Measurements from ENCODE around the gene NR2F2. TPM values are rescaled to one million over a fixed set of nuclear protein-coding genes. Genes with fewer than 3 reads are reported as not detected.

NR2F2 gene
- total and polyA plus RNA-seq, 2 of the 13 experiments (the other 11 are each of a cell fraction or from before 2014, with no cell fraction given) = 3.5 to 4.7 TPM

DNA sequence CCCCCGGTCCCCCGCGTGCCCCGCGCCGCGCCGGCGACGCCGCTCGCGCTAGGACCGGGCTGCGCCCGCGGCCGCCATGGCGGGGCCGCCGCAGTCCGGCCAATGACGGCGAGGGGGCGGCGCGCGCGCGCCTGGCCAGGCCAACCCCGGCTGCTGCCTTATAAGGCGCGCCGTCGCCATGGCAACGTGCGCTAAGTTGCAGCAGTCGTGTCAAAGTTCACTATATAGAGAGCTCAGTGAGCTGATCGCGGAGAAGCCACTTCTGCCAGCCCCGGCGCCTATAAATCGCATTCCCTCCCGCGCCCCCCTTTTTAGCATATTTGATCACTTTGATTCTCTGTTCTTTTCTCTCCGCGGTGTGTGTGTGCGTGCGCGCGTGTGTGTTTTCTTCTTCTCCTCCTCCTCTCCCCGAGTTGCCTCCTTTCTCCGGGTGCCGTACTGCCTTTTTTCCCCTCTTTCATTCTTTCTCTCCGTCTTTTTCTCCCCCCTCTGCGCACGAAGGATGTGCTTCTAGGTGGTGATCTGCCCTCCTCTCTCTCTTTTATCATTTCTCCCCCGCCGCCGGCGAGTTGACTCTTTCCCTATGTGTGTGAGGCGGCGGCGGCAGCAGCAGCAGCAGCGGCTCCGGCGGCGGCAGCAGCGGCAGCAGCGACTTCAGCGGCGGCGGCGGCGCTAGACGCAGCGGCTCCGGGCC is at the start of gene NR2F2 (continued):
- TF ChIP-seq, protein P1, sequence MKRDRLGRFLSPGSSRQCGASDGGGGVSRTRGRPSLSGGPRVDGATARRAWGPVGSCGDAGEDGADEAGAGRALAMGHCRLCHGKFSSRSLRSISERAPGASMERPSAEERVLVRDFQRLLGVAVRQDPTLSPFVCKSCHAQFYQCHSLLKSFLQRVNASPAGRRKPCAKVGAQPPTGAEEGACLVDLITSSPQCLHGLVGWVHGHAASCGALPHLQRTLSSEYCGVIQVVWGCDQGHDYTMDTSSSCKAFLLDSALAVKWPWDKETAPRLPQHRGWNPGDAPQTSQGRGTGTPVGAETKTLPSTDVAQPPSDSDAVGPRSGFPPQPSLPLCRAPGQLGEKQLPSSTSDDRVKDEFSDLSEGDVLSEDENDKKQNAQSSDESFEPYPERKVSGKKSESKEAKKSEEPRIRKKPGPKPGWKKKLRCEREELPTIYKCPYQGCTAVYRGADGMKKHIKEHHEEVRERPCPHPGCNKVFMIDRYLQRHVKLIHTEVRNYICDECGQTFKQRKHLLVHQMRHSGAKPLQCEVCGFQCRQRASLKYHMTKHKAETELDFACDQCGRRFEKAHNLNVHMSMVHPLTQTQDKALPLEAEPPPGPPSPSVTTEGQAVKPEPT (CRISPR knock-in tag; IDR thresholded peaks at IDR 0.05; ENCODE audit: low read depth) = no peak
- TF ChIP-seq, protein P2, sequence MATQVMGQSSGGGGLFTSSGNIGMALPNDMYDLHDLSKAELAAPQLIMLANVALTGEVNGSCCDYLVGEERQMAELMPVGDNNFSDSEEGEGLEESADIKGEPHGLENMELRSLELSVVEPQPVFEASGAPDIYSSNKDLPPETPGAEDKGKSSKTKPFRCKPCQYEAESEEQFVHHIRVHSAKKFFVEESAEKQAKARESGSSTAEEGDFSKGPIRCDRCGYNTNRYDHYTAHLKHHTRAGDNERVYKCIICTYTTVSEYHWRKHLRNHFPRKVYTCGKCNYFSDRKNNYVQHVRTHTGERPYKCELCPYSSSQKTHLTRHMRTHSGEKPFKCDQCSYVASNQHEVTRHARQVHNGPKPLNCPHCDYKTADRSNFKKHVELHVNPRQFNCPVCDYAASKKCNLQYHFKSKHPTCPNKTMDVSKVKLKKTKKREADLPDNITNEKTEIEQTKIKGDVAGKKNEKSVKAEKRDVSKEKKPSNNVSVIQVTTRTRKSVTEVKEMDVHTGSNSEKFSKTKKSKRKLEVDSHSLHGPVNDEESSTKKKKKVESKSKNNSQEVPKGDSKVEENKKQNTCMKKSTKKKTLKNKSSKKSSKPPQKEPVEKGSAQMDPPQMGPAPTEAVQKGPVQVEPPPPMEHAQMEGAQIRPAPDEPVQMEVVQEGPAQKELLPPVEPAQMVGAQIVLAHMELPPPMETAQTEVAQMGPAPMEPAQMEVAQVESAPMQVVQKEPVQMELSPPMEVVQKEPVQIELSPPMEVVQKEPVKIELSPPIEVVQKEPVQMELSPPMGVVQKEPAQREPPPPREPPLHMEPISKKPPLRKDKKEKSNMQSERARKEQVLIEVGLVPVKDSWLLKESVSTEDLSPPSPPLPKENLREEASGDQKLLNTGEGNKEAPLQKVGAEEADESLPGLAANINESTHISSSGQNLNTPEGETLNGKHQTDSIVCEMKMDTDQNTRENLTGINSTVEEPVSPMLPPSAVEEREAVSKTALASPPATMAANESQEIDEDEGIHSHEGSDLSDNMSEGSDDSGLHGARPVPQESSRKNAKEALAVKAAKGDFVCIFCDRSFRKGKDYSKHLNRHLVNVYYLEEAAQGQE (IDR thresholded peaks at IDR 0.05; ENCODE audit: borderline replicate concordance in 1 of 2, low read depth in 1 of 2, low read length in 2 of 2) = peak in 1 of 2 experiments; percentile 57; a peak in 1 of 4 replicates
- TF ChIP-seq MYNN (CRISPR knock-in tag; IDR thresholded peaks at IDR 0.05; ENCODE audit: low read depth) (no peak), YEATS2 (CRISPR knock-in tag; IDR thresholded peaks at IDR 0.05; ENCODE audit: borderline replicate concordance) (no peak), ZMAT3 (CRISPR knock-in tag; conservative IDR thresholded peaks at IDR 0.05) (0 out of 2 replicates have a peak, but pooled peaks have one; percentile 42), SAP130 (CRISPR knock-in tag; IDR thresholded peaks at IDR 0.05; ENCODE audit: low read depth) (peak; percentile 73), FOXM1 (CRISPR knock-in tag; IDR thresholded peaks at IDR 0.05) (no peak), KDM1A (CRISPR knock-in tag; IDR thresholded peaks at IDR 0.05) (no peak), RBAK (CRISPR knock-in tag; IDR thresholded peaks at IDR 0.05) (no peak), SMARCE1 (IDR thresholded peaks at IDR 0.05; ENCODE audit: borderline replicate concordance) (no peak), SMARCC2 (IDR thresholded peaks at IDR 0.05) (no peak)
- TF ChIP-seq, protein P3, sequence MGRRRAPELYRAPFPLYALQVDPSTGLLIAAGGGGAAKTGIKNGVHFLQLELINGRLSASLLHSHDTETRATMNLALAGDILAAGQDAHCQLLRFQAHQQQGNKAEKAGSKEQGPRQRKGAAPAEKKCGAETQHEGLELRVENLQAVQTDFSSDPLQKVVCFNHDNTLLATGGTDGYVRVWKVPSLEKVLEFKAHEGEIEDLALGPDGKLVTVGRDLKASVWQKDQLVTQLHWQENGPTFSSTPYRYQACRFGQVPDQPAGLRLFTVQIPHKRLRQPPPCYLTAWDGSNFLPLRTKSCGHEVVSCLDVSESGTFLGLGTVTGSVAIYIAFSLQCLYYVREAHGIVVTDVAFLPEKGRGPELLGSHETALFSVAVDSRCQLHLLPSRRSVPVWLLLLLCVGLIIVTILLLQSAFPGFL (CRISPR knock-in tag; IDR thresholded peaks at IDR 0.05) = no peak
- TF ChIP-seq, protein P4, sequence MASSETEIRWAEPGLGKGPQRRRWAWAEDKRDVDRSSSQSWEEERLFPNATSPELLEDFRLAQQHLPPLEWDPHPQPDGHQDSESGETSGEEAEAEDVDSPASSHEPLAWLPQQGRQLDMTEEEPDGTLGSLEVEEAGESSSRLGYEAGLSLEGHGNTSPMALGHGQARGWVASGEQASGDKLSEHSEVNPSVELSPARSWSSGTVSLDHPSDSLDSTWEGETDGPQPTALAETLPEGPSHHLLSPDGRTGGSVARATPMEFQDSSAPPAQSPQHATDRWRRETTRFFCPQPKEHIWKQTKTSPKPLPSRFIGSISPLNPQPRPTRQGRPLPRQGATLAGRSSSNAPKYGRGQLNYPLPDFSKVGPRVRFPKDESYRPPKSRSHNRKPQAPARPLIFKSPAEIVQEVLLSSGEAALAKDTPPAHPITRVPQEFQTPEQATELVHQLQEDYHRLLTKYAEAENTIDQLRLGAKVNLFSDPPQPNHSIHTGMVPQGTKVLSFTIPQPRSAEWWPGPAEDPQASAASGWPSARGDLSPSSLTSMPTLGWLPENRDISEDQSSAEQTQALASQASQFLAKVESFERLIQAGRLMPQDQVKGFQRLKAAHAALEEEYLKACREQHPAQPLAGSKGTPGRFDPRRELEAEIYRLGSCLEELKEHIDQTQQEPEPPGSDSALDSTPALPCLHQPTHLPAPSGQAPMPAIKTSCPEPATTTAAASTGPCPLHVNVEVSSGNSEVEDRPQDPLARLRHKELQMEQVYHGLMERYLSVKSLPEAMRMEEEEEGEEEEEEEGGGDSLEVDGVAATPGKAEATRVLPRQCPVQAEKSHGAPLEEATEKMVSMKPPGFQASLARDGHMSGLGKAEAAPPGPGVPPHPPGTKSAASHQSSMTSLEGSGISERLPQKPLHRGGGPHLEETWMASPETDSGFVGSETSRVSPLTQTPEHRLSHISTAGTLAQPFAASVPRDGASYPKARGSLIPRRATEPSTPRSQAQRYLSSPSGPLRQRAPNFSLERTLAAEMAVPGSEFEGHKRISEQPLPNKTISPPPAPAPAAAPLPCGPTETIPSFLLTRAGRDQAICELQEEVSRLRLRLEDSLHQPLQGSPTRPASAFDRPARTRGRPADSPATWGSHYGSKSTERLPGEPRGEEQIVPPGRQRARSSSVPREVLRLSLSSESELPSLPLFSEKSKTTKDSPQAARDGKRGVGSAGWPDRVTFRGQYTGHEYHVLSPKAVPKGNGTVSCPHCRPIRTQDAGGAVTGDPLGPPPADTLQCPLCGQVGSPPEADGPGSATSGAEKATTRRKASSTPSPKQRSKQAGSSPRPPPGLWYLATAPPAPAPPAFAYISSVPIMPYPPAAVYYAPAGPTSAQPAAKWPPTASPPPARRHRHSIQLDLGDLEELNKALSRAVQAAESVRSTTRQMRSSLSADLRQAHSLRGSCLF (CRISPR knock-in tag; IDR thresholded peaks at IDR 0.05; ENCODE audit: borderline replicate concordance) = no peak
- TF ChIP-seq, protein P5, sequence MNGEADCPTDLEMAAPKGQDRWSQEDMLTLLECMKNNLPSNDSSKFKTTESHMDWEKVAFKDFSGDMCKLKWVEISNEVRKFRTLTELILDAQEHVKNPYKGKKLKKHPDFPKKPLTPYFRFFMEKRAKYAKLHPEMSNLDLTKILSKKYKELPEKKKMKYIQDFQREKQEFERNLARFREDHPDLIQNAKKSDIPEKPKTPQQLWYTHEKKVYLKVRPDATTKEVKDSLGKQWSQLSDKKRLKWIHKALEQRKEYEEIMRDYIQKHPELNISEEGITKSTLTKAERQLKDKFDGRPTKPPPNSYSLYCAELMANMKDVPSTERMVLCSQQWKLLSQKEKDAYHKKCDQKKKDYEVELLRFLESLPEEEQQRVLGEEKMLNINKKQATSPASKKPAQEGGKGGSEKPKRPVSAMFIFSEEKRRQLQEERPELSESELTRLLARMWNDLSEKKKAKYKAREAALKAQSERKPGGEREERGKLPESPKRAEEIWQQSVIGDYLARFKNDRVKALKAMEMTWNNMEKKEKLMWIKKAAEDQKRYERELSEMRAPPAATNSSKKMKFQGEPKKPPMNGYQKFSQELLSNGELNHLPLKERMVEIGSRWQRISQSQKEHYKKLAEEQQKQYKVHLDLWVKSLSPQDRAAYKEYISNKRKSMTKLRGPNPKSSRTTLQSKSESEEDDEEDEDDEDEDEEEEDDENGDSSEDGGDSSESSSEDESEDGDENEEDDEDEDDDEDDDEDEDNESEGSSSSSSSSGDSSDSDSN (CRISPR knock-in tag; IDR thresholded peaks at IDR 0.05) = 0 out of 2 replicates have a peak, but pooled peaks have one; percentile 6
